Adrenal gland (tissue), 5 donors: ENCODE data around the gene BPIFA3.

Experiments used
- CTCF ChIP-seq, 6 experiments: fragments of 450-650 bp in 4 of 6; fragments of 200-600 bp in 2 of 6; sonication (generic) in 1 of 6; IDR thresholded peaks; 1 replicate in 5 of 6; 2 replicates in 1 of 6; pipeline versions ENCODE4 v1.5.1 to v1.8.0; 2016 to 2021; ENCODE audit warnings: antibody characterized with exemption in 6 of 6, mild to moderate bottlenecking in 2 of 6, moderate library complexity in 1 of 6
- POLR2A ChIP-seq, 2 donors: fragments of 450-650 bp; IDR thresholded peaks; one replicate each; pipeline ENCODE4 v1.6.1; 2017; ENCODE audit warnings: antibody characterized with exemption in 2 of 2, mild to moderate bottlenecking in 2 of 2, moderate library complexity in 1 of 2
- donor health status: DM: no; HTN: no; CAD: no.

GRCh38 chr20:33242319-33243100, 25.4 kb downstream of the BPIFA3 start:
- TF ChIP-seq CTCF (IDR thresholded peaks at IDR 0.05), result no peak
- TF ChIP-seq POLR2A (IDR thresholded peaks at IDR 0.05), result no peak
